ENCODE data around the gene FGD2.

FGD2 gene

DNA sequence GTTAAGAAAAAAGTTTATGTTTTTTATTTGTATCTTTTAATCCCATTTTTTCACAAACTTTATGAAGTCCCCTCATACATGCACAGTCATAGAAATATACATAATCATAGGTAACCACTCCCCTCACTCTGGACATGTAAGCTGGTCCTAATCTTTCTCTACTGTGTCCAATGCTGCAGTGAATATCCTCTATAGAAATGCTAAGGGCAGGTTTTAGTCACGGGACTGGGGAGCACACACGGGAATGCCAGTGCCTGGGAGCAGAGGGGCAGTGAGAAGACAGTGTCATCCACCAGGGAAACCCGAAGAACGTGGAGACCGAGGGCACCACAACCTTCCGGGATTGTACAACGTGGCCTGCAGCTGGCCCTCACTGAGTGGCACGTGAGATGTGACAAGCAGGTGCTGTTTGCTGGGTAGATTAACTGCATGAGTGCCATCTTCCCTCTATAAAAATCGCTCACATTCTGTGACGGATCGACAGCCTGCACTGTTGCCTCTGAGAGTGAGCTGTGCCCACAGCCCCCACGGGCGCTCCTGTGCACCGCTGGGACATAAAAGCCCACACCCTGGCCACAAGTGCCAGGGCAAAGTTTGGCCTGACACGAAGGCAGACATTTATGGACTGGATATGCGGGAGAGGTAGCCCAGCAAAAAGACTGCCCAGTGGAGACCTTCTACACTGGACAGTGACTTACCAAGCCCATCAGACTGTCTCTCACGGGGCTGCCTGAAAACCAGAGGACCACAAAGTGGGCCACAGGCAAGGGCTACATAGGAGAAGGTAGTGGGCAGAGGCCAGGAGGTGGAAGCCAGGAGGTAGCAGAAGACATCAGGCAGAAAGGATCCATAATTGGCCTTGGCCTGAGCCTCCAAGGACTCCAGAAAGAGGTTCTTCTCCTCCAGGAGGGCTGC lies 63.2 kb downstream of the FGD2 start:
- no peak for DNase-seq

DNA sequence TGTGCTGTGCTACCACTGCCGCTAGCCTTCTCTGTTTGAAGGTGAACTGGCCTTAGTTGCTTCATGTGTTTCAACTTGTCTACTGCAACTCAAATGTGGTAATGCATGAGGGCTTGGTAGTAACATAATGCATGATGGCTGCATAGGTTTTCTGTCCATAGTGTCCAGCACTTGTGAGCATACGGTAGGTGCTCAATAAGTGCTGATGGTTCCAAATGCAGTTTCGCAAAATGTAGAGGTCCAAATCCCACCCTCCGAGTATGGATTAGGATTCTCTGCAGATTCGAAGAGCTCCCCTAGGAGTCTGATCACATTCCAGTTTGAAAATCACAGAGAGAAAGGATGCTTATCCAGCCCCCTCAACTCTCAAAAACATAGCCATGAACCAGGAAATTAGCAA lies 64.2 kb downstream of the FGD2 start:
- no peak for DNase-seq

DNA sequence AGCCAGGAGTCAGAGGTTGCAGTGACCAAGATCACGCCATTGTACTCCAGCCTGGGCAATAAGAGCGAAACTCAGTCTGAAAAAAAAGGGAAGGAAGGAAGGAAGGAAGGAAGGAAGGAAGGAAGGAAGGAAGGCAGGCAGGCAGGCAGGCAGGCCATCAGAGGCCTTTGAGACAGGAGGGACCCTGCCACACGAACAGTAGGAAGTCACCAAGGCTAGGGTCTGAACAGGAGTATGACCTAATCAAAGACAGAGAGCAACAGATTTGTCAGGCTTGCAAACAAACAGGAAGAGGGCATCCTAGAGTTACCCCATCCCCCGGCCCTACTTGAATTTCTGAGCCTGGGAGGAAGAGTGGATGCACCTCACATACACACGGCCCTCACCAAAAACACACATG lies 67.1 kb downstream of the FGD2 start:
- no peak for DNase-seq

DNA sequence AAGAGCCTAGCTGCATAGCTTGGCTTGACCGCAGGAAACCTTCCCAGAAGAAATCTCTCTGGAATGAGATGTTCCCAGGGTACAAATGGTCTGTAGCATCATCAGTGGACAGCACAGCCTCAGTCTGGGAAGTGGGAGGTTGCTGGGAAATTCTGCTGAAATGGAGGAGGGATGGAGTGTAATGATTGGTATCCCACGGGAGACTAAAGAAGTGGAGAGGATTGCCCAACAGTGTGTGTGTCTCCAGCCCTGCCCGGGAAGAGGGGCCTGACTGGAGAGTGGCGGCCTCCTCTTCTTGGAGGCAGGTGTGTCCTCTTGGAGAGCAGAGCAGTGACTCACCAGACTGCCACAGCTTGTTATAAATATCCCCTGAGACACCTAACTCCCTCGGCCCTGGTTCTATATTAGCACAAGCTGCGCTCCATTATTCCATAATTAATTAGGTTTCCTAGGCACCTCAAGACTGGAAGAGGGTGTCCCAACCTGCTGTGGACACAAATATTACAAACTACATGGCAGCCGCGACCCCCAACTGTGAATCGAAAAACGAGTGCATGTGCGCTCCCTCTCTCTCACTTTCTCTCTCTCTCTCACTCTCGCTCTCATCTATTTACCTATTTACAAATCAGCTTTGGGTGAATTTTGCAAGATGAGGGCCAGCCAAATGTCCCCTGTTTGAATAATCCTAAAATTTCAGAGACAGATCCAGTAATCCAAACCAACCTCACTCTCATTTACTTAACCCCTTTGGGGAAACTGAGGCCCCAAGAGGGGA lies 68.8 kb downstream of the FGD2 start:
- no peak for DNase-seq

DNA sequence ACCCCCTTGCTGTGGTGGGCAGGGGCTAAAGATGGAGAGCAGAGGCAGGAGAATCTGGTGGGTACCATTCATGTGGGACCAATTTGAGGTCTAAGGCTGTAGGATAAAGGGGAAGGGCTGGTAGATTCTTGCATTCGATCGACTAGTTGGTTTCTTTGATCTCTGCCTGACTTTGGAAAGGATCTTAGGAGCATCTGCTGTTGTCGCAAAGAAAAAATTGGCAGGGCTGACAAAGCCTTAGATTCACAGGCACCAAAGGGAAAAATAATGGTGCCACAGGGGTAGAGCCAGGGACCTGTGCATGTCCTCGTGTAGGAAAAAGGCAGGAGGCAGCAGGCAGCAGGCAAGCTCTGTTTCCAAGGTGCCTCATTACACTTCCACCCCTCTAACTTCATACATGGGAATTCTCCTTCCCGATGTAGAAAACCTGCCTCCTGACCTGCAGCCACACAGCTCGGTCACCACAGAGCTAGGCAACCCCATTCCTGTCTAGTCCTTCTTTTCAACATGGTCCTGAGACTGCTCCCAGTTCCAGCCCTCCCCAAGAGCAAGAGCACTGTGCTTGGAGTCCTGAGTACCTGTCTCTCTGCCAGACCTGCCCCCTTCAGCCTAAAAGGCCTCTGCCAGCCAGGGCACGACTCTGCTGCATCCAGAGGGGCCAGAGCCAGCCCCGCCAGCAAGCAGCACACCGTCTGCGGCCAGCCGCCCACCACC lies 71.9 kb downstream of the FGD2 start:
- no peak for DNase-seq

DNA sequence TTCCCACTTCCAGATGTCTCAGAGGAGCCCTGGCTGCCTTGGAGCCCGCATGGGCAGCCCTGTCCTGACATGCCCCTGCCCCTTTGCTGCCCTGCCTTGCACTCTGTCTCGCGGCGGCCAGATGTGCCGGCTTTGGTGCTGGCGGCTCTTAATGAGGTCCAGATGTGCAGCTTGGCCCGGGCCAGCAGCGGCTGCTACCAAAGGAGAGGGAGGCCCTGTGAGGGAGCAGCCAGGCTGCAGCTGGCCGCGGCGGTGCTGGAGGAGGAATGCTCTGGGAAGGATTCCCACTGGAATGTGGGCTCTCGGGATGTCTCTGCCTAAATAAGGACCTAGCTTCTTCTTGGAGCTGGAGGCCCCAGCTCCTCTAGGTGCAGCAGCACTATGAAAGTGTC lies 72.4 kb downstream of the FGD2 start:
- DNase-seq: no peak
